HFFc6 (cell line): ENCODE data around the gene RBM44. TPM values are rescaled to one million over a fixed set of nuclear protein-coding genes. Genes with fewer than 3 reads are reported as not detected.

Experiments
- DNase-seq: peaks from one replicate; pipeline ENCODE4 v3.0.0-alpha.2; 2018
- H3K27ac Mint-ChIP-seq: 2 replicates; pipeline ENCODE4 v1.8.0; 2020; ENCODE audit warnings: mild to moderate bottlenecking, mixed read lengths
- H3K27me3 Mint-ChIP-seq: 2 replicates; pipeline ENCODE4 v1.8.0; 2021; ENCODE audit warnings: mild to moderate bottlenecking, moderate library complexity, mixed read lengths; ENCODE audit not compliant: insufficient read depth
- H3K36me3 Mint-ChIP-seq: 2 replicates; pipeline ENCODE4 v1.8.0; 2021; ENCODE audit warnings: low read depth, mixed read lengths
- H3K4me1 Mint-ChIP-seq: 2 replicates; pipeline ENCODE4 v1.8.0; 2020; ENCODE audit warnings: low read depth, mixed read lengths
- H3K4me3 Mint-ChIP-seq: 2 replicates; pipeline ENCODE4 v1.8.0; 2020; ENCODE audit warnings: mild to moderate bottlenecking, moderate library complexity, mixed read lengths
- H3K9me3 Mint-ChIP-seq: 2 replicates; pipeline ENCODE4 v1.8.0; 2020; ENCODE audit warnings: mild to moderate bottlenecking, mixed read lengths
- CTCF ChIP-seq: fragments of 200-600 bp; sonication (generic); IDR thresholded peaks from 2 replicates; pipeline ENCODE4 v1.5.0; 2021; ENCODE audit warnings: antibody characterized with exemption, mild to moderate bottlenecking
- total RNA-seq, 6 experiments: library from RNA; stranded (reverse); fragmentation: NEBNext Ultra II Directional; extraction: Animal tissue kit (Norgen Biotek cat#: 25700); gene quantifications; 2 replicates in 1 of 6; 3 replicates in 5 of 6; pipeline ENCODE4 v1.2.3, GENCODE V29; 2021

The RBM44 gene
- total RNA-seq, 6 experiments from 2014 or later = 0.07 to 0.10 (median 0.09) TPM; not detected in 1

GRCh38 chr2:237862528-237862895 lies 63.9 kb downstream of the RBM44 start:
- no peak overlapping the region for H3K27ac Mint-ChIP-seq
- H3K4me1 Mint-ChIP-seq = peaks cover 43% of the 10 kb centered on the region
- no peak overlapping the region for H3K4me3 Mint-ChIP-seq
- TF ChIP-seq CTCF = no peak
- H3K9me3 Mint-ChIP-seq = no peaks in the 10 kb centered on the region
- no peak for DNase-seq
- peaks cover 17% of the 10 kb centered on the region for H3K27me3 Mint-ChIP-seq
- H3K36me3 Mint-ChIP-seq = no peaks in the 10 kb centered on the region

- peaks cover 43% of the 10 kb centered on the region for H3K4me1 Mint-ChIP-seq
- H3K36me3 Mint-ChIP-seq = no peaks in the 10 kb centered on the region
- H3K27me3 Mint-ChIP-seq = peaks cover 13% of the 10 kb centered on the region
- DNase-seq = no peak
- TF ChIP-seq CTCF = no peak
- no peaks in the 10 kb centered on the region for H3K9me3 Mint-ChIP-seq
- H3K4me3 Mint-ChIP-seq = no peak overlapping the region
- H3K27ac Mint-ChIP-seq = no peak overlapping the region
Observed at GRCh38 chr2:237863102-237863511, 64.5 kb downstream of the RBM44 start.

DNA sequence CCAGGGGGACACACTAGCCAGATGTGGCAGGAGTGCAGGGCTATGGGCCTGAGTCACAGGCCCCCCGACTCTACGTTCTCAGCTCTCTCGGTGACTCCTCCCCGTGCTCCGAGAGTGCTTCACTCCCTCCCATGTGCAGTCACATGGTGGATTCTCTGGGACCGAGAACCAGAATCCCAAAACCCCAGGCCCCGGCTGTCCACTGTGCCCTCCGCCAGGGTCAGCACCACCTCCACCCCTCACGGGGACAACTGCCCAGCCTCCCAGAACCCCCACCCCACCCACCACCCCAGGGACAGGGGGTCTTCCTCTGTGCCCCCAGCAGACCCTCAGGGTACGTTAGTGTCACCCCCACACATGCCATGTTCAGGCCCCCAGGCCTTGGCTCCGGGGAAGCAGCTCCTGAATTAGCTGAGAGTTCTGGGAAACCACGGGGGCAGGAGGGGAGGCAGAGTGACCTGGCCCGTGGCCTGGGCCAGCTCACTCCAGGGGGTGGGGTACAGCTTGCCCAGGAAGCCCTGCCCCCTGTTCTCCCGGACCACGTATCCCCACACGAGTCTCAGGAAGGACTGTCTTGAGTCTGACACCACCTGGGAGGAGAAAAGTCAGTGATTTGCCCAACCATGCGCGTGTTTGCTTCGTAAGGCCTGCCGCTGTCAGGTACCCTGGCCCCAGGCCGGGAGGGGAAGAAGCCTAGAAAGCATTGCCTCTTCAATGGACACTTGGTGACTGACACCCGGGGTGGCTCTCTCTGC lies 65.3 kb downstream of the RBM44 start:
- no peak for DNase-seq
- TF ChIP-seq CTCF = no peak
- H3K27me3 Mint-ChIP-seq = peaks cover 7% of the 10 kb centered on the region
- H3K27ac Mint-ChIP-seq = no peak overlapping the region
- no peaks in the 10 kb centered on the region for H3K36me3 Mint-ChIP-seq
- H3K9me3 Mint-ChIP-seq = no peaks in the 10 kb centered on the region
- no peak overlapping the region for H3K4me3 Mint-ChIP-seq
- peaks cover 45% of the 10 kb centered on the region for H3K4me1 Mint-ChIP-seq

DNA sequence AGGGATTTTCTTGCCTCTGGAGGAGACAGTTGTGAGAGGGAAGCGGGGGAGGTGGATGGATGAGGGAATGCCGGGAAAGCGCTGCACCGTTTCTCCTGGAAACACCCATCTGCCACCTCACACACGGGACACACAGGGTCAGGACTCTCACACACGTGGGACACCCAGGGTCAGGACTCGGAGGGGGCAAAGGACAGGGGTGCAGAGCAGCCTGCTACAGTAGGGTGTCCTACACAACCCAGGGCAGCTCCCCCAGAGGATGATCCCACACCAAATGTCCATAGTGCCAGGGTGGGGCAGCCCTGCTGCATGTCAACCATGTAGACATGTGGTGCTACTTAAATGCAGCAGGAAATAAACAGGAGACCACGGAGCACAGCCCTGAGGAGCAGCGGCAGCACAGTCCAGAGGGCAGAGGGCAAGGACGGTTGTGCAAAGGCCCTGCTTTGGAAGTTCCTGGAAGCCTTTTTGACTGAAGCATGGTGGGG lies 65.9 kb downstream of the RBM44 start:
- H3K27me3 Mint-ChIP-seq = peaks cover 7% of the 10 kb centered on the region
- H3K9me3 Mint-ChIP-seq = no peaks in the 10 kb centered on the region
- no peaks in the 10 kb centered on the region for H3K36me3 Mint-ChIP-seq
- no peak for TF ChIP-seq CTCF
- no peak for DNase-seq
- peaks cover 48% of the 10 kb centered on the region for H3K4me1 Mint-ChIP-seq
- H3K4me3 Mint-ChIP-seq = no peak overlapping the region
- peak overlapping the region; percentile 4; the same call in 1 of the 2 replicates for H3K27ac Mint-ChIP-seq

- H3K27ac Mint-ChIP-seq = peak overlapping the region; percentile 82; the same call in 1 of the 2 replicates
- no peak for DNase-seq
Observed at GRCh38 chr2:237864940-237865622, 66.5 kb downstream of the RBM44 start.

More at GRCh38 chr2:237864940-237865622, 66.5 kb downstream of the RBM44 start:
- Mint-ChIP-seq H3K4me1 (peaks cover 46% of the 10 kb centered on the region), H3K9me3 (no peaks in the 10 kb centered on the region), H3K36me3 (no peaks in the 10 kb centered on the region), H3K4me3 (no peak overlapping the region), H3K27me3 (peaks cover 7% of the 10 kb centered on the region)
- no peak for TF ChIP-seq CTCF
